OCI-M1 (cell line): ENCODE results near the gene MSN.
"Not testable (repeated sequence)": the region's sequence is repeated elsewhere in the genome, so short reads cannot be mapped to it uniquely, and the experiment has no call there.

Experiments used
- DNase-seq: peaks from one replicate; lab custom pipeline; 2025; lab: John Stamatoyannopoulos, UW

Gene MSN

DNA sequence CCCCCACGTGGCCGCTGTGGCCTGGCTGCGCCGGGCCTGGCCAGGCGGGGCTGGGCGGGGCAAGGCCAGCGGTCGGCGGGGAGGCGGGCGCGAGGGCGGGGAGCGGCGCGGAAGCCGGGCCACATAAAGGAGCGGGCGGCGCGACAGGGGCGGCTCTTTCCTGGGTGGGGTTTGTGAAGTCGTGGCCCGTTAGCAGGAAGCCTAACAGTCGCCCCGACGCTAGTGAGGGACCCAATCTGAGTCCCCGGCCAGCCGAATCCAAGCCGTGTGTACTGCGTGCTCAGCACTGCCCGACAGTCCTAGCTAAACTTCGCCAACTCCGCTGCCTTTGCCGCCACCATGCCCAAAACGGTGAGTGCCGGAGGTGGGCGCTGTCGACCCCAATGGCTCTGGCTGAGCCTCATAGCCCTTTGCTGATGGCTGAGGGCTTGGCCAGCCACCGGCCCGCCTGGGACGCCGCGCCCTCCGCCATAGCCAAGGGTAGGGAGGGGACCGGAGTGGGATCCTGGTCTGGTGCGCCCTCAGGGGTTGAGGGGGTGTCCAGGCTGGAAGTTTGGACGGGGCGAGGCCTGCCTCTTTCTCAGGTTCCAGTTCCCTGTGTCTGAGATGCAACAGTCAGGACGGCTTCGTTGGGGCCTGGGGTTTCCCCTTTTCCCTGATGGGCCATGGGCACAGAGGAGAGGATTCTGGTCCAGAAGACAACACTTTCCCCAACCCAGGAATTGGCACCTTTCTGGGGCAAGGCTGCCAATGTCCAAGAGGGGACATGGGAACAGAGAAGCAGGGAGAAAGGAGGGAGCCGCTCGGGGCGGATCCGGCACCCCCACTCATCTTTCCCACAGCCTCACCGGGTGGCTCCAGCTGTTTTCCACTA is at the start of gene MSN:
MSN (plus strand) TSS at position 152 of the 874 bp plus-strand sequence; CDS start at position 340, 188 bp downstream.
- DNase-seq = peak; percentile 76

DNA sequence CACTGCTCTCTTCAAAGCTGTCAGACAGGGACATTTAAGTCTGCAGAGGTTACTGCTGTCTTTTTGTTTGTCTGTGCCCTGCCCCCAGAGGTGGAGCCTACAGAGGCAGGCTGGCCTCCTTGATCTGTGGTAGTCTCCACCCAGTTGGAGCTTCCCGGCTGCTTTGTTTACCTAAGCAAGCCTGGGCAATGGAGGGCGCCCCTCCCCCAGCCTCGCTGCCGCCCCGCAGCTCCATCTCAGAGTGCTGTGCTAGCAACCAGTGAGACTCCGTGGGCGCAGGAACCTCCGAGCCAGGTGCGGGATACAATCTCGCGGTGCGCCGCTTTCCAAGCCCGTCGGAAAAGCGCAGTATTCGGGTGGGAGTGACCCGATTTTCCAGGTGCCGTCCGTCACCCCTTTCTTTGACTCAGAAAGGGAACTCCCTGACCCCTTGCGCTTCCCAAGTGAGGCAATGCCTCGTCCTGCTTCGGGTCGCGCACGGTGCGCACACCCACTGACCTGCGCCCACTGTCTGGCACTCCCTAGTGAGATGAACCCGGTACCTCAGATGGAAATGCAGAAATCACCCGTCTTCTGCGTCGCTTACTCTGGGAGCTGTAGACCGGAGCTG is 47.3 kb upstream of the MSN start:
- DNase-seq = not testable (repeated sequence)

DNA sequence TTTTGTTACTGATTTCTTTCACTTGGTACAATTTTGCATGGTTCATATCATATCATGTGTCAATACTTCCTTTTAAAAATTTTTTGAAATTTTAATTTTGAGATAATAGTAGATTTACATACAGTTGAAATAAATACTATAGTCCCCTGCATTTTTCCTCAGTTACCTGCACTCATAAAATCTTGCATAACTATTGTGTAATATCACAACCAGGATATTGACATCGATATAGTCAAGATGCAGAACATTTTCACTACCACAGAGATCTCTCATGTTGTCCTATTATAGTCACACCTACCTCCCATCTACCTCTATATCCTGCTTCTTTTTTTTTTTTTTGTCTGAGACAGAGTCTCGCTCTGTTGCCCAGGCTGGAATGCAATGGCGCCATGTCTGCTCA is 36.7 kb upstream of the MSN start:
- no peak for DNase-seq

DNA sequence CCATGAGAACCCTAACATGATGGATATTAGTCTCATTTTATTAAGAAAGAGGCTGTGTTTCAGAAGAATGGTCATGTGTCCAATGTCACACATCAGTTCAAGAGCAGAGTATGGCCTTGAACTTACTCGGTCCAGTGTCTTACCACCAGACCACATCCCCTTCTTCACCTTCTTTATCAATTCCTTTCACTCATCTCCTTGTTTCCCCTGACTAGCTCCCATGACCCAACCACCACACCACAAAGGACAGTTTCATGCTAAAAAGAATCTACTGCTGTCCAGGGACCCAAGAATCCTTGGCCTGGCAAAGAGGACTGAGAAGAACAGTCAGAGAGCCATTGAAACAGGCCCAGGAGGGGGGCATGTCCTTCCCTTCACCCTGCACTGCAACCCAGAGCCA is 33.6 kb upstream of the MSN start:
- DNase-seq = peak; percentile 47

DNA sequence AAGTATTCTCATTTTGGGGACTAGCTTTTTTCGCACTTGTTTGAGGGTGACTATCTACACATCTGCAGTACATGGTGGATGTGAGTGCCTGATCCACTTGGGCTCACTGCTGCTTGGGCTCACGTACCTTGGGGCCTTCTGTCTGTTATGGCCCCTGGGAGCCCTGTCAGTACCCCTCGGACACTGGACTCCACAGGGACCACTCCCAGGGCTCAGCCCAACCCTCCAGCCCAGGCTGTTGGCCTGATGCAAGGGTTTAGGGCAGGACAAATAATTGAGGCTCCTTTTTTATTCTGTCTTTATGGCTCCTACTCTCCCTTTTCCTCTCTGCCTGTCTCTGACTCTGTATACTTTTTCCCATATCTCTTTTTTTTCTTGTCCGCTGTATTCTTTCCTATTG is 32.7 kb upstream of the MSN start:
- no peak for DNase-seq

DNA sequence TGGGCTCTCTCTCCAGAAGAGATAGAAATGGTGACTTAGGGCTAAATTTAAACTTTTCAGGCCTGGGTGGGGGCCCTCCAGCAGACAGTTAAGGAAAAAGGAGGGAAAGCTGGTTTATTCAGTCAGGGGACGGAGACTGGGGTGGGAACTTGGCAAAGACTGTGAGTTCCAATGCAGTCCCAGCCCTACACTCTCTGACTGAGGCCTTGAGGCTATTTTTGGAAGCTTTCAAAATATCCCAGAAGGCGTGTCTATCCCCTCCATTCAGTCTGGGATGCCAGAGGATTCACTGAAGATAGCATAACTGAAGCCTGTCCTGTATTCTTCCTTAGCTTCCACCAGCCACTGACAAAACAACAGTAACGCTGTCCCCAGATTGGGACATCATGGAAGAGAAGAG is 32.1 kb upstream of the MSN start:
- DNase-seq = no peak

DNA sequence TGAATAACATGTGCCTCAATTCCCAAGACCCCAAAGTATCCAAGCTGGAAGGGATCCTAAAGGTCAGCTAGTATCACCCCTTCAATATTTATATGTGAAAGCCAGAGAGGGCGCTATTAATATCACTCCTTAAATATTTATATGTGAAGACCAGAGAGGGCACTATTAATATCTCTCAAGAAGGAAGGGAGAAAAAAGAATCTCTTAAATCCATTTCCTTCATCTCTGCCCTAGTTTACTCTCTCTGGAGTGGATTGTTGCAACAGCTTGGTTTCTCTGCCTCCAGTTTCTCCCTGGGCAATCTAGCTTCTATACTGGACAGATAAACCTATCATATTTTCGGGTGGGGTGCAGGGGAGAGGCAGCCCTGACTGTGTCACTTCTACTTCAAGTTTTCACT is 31.6 kb upstream of the MSN start:
- DNase-seq = no peak

DNA sequence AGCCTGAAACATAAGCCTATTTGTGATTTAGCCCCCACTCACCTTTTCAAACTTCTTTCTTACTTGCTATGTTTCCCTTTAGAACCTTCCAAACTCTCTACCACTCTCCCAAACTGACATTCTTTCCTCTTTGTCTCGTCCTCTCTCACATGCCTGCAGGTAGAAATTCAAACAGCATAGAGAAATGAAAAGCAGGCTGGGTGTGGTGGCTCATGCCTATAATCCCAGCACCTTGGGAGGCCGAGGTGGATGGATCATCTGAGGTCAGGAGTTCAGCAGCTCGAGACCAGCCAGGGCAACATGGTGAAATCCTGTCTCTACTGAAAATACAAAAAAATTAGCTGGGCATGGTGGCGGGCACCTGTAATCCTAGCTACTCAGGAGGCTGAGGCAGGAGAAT is 31.2 kb upstream of the MSN start:
- not testable (repeated sequence) for DNase-seq

DNA sequence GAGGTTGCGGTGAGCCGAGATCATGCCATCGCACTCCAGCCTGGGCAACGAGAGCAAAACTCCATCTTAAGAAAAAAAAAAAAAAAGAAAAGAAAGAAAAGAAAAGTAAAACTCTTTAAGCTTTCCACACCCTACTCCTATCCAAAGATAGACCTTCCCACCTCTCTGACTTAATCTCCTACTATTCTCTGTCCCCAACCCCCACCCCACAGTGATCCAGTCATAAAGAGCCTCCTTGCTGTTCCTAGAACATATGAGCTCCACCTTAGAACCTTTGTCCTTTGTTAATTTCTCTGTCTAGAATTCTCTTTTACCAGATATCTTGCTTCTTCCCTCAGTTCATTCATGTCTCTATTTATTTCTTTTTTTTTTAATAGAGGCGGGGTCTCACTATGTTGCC is 30.1 kb upstream of the MSN start:
- DNase-seq = no peak

DNA sequence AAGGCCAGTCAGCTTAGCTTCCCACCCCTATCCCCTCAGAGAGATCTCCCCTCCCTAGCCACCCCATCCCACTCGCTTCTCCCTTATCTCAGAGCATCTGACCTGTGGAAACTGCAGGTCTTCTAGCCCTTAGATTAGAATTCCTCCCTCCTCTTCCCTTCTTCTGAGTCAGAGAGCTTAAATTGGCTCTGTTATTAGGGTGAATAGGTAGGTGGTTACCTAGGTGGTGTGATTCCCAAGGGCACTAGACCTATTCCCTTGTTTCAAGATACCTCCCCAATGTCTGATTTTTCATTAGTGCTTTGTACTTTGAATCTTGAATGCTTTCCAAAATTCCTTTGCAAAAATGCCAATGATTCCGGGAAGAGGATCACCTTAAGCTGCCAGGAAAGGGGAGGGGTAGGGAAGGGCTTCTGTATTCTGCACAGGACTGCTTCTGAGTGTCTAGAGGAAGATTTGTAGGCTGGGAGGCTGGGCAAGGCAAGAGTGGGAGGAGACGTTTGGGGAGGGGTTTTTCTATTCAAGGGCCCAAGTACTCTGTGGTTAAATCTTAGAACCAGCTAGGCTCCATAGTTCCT is 24.5 kb upstream of the MSN start:
- no peak for DNase-seq

DNA sequence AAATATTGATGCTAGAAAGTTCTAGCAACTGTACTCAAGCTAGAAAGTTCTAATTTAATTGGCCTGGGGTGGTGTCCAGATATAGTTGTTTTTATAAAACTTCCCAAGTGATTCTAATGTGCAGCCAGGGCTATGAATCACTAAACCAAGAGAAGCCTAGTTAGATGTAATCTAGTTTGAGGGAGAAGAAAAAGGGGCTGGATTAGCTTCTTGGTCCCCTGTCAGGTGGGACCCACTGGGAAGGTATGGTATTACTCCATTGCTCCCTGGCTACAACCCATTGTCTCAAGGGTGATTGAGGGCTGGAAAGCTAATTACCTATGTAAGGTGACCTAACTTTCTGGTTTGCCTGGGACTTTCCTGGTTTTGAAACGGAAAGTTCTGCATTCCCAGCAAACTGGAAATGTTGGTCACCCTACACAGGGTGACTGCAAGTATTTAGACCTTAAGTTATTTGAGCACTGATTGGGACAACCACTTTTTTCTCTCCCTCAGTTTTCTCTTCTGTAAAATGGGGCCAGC is 23.9 kb upstream of the MSN start:
- DNase-seq = no peak

DNA sequence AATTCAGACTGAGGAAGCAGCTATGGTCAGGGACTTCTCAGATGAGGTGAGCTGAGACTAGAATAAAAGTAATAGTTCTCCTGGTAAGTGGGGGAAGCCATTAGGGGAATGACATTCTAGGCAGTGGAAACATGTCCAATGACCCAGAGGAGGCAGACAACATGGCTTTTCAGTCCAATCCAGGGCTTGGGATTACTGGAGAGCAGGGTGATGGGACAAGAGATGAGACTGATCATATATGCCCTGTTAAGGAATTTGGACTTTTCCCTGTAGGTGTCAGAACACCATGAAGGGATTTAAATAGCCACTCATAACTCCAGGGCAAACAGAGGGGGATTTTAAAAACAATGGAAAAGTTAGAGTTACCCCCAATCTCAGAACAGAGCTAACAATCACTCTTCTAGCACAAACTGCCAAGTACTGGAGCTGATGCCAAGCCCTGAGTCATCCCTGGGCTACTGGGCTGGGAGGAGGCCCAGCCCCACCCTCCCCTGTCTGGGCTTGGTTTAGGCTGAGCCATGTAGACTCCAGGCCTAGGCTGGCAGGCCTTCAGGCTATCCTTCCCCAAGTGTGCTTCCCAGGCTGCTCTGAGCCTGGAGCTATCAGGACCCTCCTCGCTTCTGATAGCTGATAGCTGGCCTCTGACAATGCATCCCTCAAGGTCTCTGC is 22.7 kb upstream of the MSN start:
- DNase-seq = peak; percentile 40

DNA sequence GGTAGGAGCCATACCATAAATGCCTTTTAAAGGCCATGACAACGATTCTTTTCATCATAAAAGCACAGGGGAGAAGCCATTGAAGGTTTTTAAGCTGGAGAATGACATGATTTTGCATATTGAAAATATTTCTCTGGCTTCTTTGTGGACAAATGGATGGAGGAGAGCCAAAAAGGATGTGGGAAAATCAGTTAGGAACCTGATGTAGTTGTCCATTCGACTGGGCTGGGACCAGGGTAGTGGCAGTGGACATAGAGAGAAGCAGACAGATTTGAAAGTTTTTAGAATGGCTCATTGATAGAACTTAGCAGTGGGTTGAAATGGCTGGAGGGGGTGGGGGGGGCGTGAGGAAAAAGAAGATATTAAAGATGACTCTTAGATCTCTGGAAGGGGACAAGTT is 19.7 kb upstream of the MSN start:
- no peak for DNase-seq

DNA sequence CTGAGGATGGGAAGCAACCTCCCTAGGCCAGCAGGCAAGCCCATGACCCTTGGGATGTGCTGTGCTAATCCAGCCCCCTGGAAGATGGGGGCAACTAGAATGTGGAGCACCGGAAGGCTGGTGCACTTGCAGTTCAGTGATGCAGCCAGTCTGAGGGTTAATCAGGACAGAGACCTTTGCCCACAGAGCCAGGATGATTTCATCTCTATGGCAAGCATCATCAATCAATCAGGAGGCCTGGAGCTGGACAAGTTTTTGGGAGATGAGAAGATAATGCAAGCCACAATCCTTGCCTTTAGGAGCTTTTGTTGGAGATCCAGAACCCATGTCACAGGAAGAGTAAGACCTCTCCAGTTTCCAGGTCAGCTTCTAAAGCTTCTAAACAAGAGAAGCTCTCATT is 15.4 kb upstream of the MSN start:
- DNase-seq = no peak

DNA sequence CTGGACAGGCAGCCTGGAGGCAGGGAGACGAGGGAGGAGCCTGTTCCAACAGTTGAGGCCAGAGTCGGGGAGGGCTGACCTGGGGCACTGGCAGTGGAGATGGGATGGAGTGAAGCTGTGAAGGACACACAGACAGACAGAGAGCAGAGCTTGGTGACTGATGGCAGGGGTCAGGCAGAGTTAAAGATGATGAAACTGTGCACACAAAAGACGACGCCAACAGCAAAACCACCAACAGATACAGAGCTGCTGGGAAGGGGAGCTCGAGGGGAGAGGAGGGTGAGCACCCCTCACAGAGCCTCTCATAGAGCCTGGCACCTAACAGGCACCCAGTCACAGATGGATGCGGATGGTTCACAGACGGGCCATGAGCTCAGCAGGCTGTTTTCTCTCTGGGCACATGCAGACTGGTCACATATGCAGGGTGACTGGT is 10.4 kb upstream of the MSN start:
- not testable (repeated sequence) for DNase-seq

DNA sequence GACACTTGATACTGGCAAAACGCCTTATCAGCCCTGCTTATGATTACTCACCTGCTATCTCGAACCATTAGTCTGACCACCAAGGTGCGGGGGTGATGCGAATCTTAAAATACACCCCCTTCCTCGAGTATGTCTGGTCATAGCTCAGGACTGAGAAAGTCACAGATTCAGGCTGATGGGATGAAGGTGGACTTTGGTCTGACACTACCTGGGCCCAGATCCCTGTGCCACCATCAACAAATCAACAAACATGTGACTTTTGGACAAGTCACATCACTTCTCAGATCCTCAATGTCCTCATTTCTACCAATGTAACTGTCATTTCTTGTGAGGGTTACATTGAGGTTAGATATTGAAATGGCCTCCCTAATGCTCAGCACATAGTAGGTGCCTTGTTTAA is 9.8 kb upstream of the MSN start:
- no peak for DNase-seq

DNA sequence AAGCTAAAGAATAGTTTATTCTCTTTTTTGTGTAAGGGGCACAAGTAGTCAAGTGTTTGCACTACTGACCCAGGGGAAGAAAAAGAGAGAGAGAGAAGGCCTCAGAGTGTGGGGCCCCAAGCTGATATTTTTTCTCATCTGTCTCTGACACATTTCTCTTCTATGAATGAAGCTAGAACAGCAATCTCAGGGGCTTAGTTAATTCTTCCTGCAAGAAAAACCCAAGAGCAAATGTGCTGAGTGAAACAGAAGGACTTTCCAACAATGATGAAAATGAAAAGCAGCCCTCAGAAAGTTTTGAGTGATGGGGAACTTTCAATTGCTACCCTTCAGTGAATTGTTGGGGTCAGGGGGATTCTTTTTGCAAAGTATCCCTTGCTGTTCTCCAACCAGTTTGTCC is 9.2 kb upstream of the MSN start:
- DNase-seq = no peak

DNA sequence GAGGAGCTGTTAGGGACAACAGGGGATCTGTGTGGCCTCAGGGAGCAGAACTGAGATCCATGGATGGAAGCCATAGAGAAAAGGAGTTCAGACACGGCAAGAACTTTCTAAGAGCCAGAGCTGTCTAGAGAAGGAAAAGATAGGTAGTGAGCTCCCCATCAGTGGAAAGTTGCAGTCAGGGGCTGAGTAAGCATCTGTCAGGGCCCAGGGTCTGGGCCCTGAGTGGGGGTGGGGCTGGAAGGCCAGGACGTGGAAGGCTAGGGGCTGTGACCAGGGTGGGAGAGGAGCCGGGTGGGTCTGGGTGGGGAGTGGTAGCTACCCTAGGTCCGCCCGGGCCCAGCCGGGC is 324 bp upstream of the MSN start:
- no peak for DNase-seq

DNA sequence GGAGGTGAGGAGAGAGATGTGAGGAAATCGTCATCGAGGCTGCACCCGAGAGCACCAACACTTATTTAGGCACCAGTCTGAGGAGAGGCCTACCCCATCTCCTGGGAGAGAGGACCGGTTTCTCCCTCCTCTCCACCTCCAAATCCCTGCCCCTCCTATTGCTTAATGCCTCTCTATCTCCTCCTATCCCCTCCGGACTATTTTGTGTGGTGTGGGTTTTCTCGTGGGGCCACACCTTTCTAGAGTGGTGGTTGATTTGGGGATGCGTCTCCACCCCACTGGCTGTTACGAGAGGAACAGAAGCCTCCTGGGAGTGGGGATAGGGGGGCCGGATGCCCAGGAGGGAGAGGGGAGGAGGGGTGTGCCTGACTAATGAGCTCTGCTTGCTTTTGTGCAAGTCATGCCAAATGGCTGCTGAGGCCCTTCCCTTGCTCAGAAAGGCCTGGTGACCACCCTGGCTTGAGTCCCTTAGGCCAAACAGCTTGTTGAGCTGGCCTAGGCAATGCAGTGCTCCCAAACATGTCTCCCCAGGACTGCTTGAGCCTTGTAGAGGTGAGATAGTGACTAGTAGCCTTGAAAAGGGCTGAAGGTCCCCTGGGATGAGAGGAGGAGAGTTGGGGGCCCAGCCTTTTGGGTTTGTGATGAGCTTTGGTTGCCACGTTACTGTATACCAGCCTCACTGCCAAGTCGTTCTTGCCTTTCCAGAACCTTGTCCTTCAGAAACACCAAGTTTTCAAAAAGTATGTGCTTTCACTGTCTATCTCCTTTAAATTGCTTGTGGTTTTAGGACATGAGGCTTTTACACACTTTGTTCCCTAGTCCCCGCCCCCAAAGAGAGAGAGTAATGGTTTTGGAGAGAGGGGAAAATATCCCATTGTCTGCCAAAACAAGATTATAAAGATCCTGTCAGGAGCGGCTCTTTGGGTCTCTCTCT is 1.2 kb downstream of the MSN start:
- peak; percentile 78 for DNase-seq

DNA sequence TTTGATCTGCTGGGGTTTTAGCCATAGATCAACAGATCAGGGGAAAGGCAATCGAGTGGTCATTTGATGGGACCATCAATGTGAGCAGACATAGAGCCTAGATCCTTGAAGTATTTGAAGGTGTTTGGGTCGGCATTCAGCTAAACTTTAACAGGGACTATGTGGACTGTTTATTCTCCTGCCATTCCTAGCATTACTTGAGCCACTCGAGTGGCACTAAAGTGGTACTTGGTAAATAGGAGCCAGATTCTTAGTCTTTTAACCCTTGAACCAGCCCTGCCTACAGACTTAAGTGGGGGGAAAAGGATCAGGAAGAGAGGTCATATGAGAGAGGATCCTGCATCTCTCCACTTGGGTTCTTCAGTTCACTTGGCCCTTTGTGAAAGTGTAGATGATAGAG is 3.8 kb downstream of the MSN start:
- no peak for DNase-seq

DNA sequence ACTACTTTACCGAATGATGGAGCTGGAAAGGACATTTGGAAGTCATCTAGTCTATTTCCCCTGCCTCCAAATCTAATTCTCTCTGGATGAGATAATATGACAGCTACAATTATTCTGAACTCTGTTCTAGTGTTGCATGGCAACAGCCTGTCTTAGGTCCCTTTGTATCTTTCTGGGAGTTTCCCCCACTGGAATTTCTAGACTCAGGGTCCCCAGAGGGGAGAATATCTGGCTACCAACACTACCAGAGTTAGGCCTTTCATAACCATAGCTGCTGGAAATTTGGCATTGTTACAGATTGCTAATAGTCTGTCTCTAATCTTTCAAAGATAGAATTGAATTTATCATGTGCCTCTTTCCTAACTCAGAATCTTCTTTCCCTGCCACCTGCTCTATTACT is 4.5 kb downstream of the MSN start:
- DNase-seq = no peak

DNA sequence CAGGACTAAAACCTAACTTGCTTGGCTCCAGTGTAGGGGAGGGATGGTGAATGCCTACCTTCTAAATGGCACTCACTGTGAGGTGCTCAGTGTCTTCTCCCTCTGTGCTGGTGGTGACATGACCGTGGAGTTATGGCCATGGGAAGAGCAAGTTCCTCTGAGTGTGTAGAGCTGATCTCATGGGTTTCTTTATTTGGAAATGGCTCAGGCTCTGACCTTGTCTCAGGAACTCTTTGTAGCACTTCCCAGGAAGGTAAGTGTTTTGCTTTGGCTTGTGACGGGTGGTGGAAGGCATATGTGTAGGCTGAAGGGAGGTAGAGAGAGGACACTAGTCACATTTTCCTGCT is 6.4 kb downstream of the MSN start:
- no peak for DNase-seq
